Measurements from ENCODE around the gene CD248. TPM values are rescaled to one million over a fixed set of nuclear protein-coding genes. Genes with fewer than 3 reads are reported as not detected.

CD248 gene
- total RNA-seq, 2 donors from 2014 or later, result 22.9 to 32.4 TPM

DNA sequence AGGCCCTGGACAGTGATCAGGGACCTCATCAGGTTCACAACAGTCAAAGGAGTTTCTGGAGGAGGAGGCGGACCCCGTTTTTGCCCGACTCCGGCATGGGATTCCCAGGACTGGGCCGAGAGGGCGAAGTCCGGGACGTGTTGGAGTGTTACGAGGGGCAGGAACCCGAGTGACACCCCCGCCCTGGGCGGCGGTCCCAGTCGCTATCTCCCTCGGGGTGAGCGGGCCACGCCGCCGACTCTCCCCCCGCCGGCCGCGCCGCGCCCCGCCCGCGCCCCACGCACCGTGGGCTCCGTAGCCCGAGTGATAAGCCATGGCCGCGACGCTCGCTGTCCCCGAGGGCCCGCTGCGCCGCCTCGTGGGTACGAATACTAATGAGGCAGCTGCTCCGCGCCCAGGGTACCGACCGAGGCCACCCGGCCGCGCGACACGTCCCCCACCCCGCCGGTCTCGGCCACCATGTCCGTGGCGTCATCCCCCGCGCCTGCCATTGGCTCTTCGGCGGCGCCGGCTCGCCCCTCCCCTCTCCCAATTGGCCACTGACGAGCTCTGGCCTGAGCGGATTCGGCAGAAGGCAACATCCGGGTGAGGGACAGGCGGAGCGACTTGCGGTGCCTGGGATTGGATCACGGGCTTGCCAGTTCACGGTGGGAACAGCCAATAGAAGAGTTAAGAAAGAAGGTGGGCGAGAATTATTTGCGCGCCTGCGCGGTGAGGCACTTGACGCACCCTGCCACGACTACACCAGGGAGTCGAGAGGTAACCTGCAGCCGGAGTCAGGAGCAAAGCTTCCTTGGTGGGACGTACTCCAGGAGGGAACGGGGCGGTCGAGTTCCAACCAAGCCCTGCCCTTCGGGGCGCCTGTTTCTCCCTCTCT is 27.9 kb downstream of the CD248 start, which contains the start of gene YIF1A:
Gene YIF1A (minus strand): TSS at position 473 of the 877 bp plus-strand sequence. CDS start 158 bp downstream, at position 315.
- H3K4me3 ChIP-seq, result peak within 1 kb of the TSS; percentile 71
- peaks cover 22 to 41% of the 10 kb centered on the region in 2 donors for H3K4me1 ChIP-seq (ENCODE audit: control insufficient read depth in 1 of 2, low read depth in 2 of 2)
- TF ChIP-seq, protein P1, sequence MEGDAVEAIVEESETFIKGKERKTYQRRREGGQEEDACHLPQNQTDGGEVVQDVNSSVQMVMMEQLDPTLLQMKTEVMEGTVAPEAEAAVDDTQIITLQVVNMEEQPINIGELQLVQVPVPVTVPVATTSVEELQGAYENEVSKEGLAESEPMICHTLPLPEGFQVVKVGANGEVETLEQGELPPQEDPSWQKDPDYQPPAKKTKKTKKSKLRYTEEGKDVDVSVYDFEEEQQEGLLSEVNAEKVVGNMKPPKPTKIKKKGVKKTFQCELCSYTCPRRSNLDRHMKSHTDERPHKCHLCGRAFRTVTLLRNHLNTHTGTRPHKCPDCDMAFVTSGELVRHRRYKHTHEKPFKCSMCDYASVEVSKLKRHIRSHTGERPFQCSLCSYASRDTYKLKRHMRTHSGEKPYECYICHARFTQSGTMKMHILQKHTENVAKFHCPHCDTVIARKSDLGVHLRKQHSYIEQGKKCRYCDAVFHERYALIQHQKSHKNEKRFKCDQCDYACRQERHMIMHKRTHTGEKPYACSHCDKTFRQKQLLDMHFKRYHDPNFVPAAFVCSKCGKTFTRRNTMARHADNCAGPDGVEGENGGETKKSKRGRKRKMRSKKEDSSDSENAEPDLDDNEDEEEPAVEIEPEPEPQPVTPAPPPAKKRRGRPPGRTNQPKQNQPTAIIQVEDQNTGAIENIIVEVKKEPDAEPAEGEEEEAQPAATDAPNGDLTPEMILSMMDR (IDR thresholded peaks at IDR 0.05), result no peak
- peak within 1 kb of the TSS; percentile 73 to 81 for H3K27ac ChIP-seq
- H3K27me3 ChIP-seq (replicated peaks; ENCODE audit: insufficient read depth), result no peaks in the 10 kb centered on the region
- ATAC-seq (ENCODE audit: insufficient number of reproducible peaks, low FRiP score, low read depth), result peak; percentile 94
- H3K9me3 ChIP-seq, result no peaks in the 10 kb centered on the region
- peak; percentile 97 for DNase-seq (ENCODE audit: low spot score)
- H3K36me3 ChIP-seq, result peaks cover 4% of the 10 kb centered on the region

DNA sequence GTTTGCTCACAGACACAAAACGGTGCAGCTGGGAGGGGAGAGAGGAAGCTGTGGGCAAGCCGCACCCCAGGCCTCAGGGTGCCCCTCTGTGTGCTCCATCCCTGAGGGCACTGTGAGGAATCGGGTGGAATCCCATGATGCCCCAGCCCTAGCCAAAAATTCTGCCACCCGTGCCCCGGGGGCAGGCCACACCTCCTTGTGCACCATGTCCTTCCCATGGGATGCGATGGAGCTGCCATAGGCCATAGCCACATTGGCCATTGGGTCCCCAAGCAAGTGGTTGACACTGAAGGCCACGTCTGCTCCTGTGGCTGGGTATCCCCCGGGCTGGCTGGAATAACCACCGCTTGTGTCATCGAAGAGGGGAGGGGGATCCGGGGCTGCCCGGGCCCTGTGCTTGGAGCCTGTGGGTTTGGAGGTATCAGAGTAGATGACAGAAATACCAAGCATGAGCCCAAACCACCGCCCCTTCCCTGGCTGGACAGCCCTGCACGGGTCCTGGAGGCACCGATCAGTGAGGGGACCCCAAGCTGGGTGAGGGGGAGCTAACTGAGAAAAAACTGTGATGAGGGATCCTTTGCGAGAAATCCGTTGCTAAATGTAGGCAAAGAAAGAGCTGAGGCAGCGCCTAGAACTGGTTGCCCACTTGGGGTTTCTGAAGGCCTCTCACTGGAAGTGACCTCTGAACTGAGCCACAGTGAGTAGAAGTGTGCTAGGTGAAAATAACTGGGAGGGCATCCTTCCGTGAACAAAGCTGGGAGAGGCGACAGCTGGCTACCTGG is 28.8 kb downstream of the CD248 start:
- H3K27me3 ChIP-seq (replicated peaks; ENCODE audit: insufficient read depth), result no peaks in the 10 kb centered on the region
- H3K36me3 ChIP-seq, result peaks cover 4% of the 10 kb centered on the region
- H3K9me3 ChIP-seq, result no peaks in the 10 kb centered on the region
- TF ChIP-seq, protein P1 (IDR thresholded peaks at IDR 0.05), result no peak
- ATAC-seq (ENCODE audit: insufficient number of reproducible peaks, low FRiP score, low read depth) (no peak), DNase-seq (ENCODE audit: low spot score) (no peak)
- H3K27ac ChIP-seq, result peak overlapping the region; percentile 73 to 81
- peak overlapping the region; percentile 71 for H3K4me3 ChIP-seq
- H3K4me1 ChIP-seq (ENCODE audit: control insufficient read depth in 1 of 2, low read depth in 2 of 2), result peaks cover 22 to 41% of the 10 kb centered on the region in 2 donors

DNA sequence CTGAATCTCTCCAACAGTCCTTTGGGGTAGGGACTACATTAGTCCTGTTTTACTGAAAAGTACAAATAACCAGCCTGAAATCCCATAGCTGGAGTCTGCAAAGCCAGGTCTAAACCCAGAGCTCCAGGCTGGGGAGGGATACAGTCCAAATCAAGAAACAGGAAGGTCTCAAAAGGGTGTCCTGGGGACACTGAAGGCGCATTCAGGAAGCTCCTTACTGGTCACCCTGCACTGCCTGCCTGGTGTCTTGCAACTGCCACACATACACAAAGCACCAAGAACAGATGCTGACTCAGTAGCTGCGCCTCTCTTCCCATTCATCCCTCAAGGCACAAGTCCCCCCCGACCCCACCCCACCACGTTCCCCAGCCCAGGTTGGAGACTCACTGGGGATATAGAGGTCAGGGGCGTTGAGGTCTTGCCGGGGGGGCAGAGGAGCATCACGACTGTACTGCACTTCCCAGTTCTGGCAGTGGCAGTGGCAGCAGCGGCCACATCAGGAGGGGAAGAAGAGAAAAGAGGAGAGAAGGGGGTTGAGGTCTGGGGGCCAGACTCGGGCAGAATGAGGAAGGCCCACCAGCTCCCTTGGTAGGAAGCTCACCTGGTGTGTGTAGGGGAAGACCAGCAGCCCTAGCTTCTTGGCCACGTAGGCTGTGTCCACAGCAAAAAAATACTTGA is 29.5 kb downstream of the CD248 start:
- Histone ChIP-seq H3K27me3 (replicated peaks; ENCODE audit: insufficient read depth) (no peaks in the 10 kb centered on the region), H3K27ac (no peak overlapping the region), H3K9me3 (no peaks in the 10 kb centered on the region), H3K4me1 (ENCODE audit: control insufficient read depth in 1 of 2, low read depth in 2 of 2) (peaks cover 22 to 46% of the 10 kb centered on the region in 2 donors), H3K36me3 (peaks cover 4% of the 10 kb centered on the region), H3K4me3 (peak overlapping the region; percentile 71)
- no peak for DNase-seq (ENCODE audit: low spot score)
- TF ChIP-seq, protein P1 (IDR thresholded peaks at IDR 0.05), result no peak
- no peak for ATAC-seq (ENCODE audit: insufficient number of reproducible peaks, low FRiP score, low read depth)

DNA sequence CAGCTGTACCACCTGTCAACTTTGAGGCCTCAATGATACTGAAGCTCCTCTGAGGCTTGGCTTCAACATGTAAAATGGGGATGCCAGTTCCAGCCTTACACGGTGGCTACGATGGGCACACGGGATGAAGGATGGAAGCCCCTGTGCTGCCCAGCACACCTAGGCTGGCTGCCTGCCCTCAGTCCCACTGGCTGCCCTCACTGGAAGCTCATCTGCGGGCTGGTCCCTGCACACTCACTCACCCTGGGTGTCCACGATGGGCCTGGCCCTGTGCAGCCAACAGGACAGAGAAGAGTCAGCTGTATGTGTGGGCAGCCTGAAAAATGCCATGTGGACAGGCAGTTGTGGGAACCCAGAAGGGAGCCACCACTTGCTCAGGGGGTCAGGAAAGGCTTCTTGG is 30.1 kb downstream of the CD248 start:
- peaks cover 22 to 45% of the 10 kb centered on the region in 2 donors for H3K4me1 ChIP-seq (ENCODE audit: control insufficient read depth in 1 of 2, low read depth in 2 of 2)
- H3K9me3 ChIP-seq, result no peaks in the 10 kb centered on the region
- H3K4me3 ChIP-seq, result no peak overlapping the region
- no peak for ATAC-seq (ENCODE audit: insufficient number of reproducible peaks, low FRiP score, low read depth)
- no peaks in the 10 kb centered on the region for H3K27me3 ChIP-seq (replicated peaks; ENCODE audit: insufficient read depth)
- DNase-seq (ENCODE audit: low spot score), result no peak
- H3K27ac ChIP-seq, result no peak overlapping the region
- H3K36me3 ChIP-seq, result peaks cover 4% of the 10 kb centered on the region
- TF ChIP-seq, protein P1 (IDR thresholded peaks at IDR 0.05), result no peak
